IMR-90 (cell line): ENCODE data around the gene GLRB. TPM values are rescaled to one million over a fixed set of nuclear protein-coding genes. Genes with fewer than 3 reads are reported as not detected.

Experiments
- ATAC-seq: fragments of 200-7000 bp; cut with Tn5 transposase; 2 replicates; pipeline ENCODE4 v1.9.1; 2020; ENCODE audit warnings: low read depth, mild to moderate bottlenecking, moderate library complexity
- BruUV-seq: library from RNA; stranded (reverse); fragments of 400-500 nt; replicated peaks from 2 replicates; lab custom pipeline; 2021; lab: Mats Ljungman, UMichigan
- CTCF ChIA-PET: fragments of 300-600 bp; formaldehyde crosslinking; extraction: SDS; loops from one replicate; lab custom pipeline; 2021; ENCODE audit warnings: antibody characterized with exemption; lab: Yijun Ruan, JAX
- POLR2A ChIA-PET: fragments of 300-600 bp; sonication (Branson Sonifier 250); formaldehyde crosslinking; loops from one replicate; lab custom pipeline; 2022; ENCODE audit warnings: antibody characterized with exemption; ENCODE audit not compliant: unreplicated experiment; lab: Charles Lee
- DNase-seq: peaks from one replicate; pipeline ENCODE4 v3.0.0; 2013
- H2AFZ ChIP-seq: replicated peaks from 2 replicates; pipeline ENCODE3; 2013; ENCODE audit warnings: low read length, mild to moderate bottlenecking; ENCODE audit not compliant: poor library complexity
- H2AK5ac ChIP-seq: 2 replicates; pipeline ENCODE4 v1.6.1; 2013; ENCODE audit warnings: low read depth, low read length, inconsistent platforms
- H2AK9ac ChIP-seq: replicated peaks from 2 replicates; pipeline ENCODE3; 2013; ENCODE audit warnings: mild to moderate bottlenecking, low read depth, low read length, moderate library complexity; ENCODE audit not compliant: poor library complexity
- H2BK120ac ChIP-seq: 2 replicates; pipeline ENCODE4 v1.6.1; 2013; ENCODE audit warnings: low read depth, low read length, inconsistent platforms
- H2BK15ac ChIP-seq: 3 replicates; pipeline ENCODE4 v1.6.1; 2013; ENCODE audit warnings: low read depth, low read length, inconsistent platforms
- H2BK20ac ChIP-seq: 2 replicates; pipeline ENCODE4 v1.6.1; 2013; ENCODE audit warnings: low read depth, mild to moderate bottlenecking, inconsistent platforms, low read length, moderate library complexity
- H2BK5ac ChIP-seq: 2 replicates; pipeline ENCODE4 v1.6.1; 2013; ENCODE audit warnings: mild to moderate bottlenecking, low read depth, low read length, inconsistent platforms; ENCODE audit not compliant: poor library complexity, severe bottlenecking
- H3K14ac ChIP-seq: replicated peaks from 2 replicates; pipeline ENCODE4 v1.6.1; 2013; ENCODE audit warnings: low read depth, low read length, inconsistent platforms
- H3K18ac ChIP-seq: 2 replicates; pipeline ENCODE4 v1.6.1; 2013; ENCODE audit warnings: low read depth, low read length, control low read depth
- H3K23ac ChIP-seq: 2 replicates; pipeline ENCODE4 v1.6.1; 2013; ENCODE audit warnings: low read depth, low read length, inconsistent platforms
- H3K27ac ChIP-seq: 2 replicates; pipeline ENCODE4 v1.5.1; 2013; ENCODE audit warnings: mild to moderate bottlenecking, control low read depth, low read length; ENCODE audit not compliant: insufficient read depth
- H3K27me3 ChIP-seq: 2 replicates; pipeline ENCODE4 v1.6.1; 2013; ENCODE audit warnings: low read length; ENCODE audit not compliant: control insufficient read depth, insufficient read depth
- H3K36me3 ChIP-seq: 2 replicates; pipeline ENCODE4 v1.6.1; 2013; ENCODE audit warnings: low read length, mixed read lengths; ENCODE audit not compliant: control insufficient read depth, insufficient read depth
- H3K4ac ChIP-seq: 2 replicates; pipeline ENCODE4 v1.6.1; 2013; ENCODE audit warnings: low read depth, low read length, inconsistent platforms
- H3K4me1 ChIP-seq: 2 replicates; pipeline ENCODE4 v1.6.1; 2013; ENCODE audit warnings: low read length, mixed read lengths; ENCODE audit not compliant: control insufficient read depth, insufficient read depth
- H3K4me2 ChIP-seq: 2 replicates; pipeline ENCODE4 v1.6.1; 2013; ENCODE audit warnings: low read depth, mild to moderate bottlenecking, control low read depth, low read length, moderate library complexity
- H3K4me3 ChIP-seq: 2 replicates; pipeline ENCODE4 v1.5.1; 2013; ENCODE audit warnings: low read depth, mild to moderate bottlenecking, control low read depth, low read length, moderate library complexity; ENCODE audit not compliant: insufficient read depth
- H3K56ac ChIP-seq: 2 replicates; pipeline ENCODE4 v1.6.1; 2013; ENCODE audit warnings: low read length, inconsistent platforms; ENCODE audit not compliant: insufficient read depth; ENCODE audit errors: extremely low read depth
- H3K79me1 ChIP-seq, 2 experiments: 2 replicates each; pipeline ENCODE4 v1.6.1; 2013; ENCODE audit warnings: low read length in 2 of 2, inconsistent platforms in 1 of 2, low read depth in 1 of 2
- H3K9ac ChIP-seq: 2 replicates; pipeline ENCODE4 v1.6.1; 2013; ENCODE audit warnings: low read depth, low read length, control low read depth
- H3K9me1 ChIP-seq: 2 replicates; pipeline ENCODE4 v1.6.1; 2013; ENCODE audit warnings: low read length, inconsistent platforms; ENCODE audit not compliant: insufficient read depth
- H3K9me3 ChIP-seq: 2 replicates; pipeline ENCODE4 v1.6.1; 2013; ENCODE audit warnings: low read length; ENCODE audit not compliant: control insufficient read depth, insufficient read depth
- H4K20me1 ChIP-seq: 2 replicates; pipeline ENCODE4 v1.6.1; 2013; ENCODE audit warnings: low read length, inconsistent platforms; ENCODE audit not compliant: insufficient read depth
- H4K5ac ChIP-seq: 2 replicates; pipeline ENCODE4 v1.6.1; 2013; ENCODE audit warnings: mild to moderate bottlenecking, low read depth, low read length, control low read depth
- H4K8ac ChIP-seq, 2 experiments: 2 replicates each; pipeline ENCODE4 v1.6.1; 2013; ENCODE audit warnings: low read depth in 2 of 2, low read length in 2 of 2, control low read depth in 1 of 2, inconsistent platforms in 1 of 2
- H4K91ac ChIP-seq: 2 replicates; pipeline ENCODE4 v1.6.1; 2013; ENCODE audit warnings: low read depth, low read length, inconsistent platforms; ENCODE audit not compliant: insufficient read depth
- BHLHE40 ChIP-seq: fragments of 150-350 bp; IDR thresholded peaks from 2 replicates; pipeline ENCODE4 v1.6.1; 2016; ENCODE audit warnings: mild to moderate bottlenecking, low read depth, low read length
- CEBPB ChIP-seq: IDR thresholded peaks from 2 replicates; pipeline ENCODE4 v1.6.1; 2012; ENCODE audit warnings: low read depth, low read length, improper control_type of control experiment
- CHD1 ChIP-seq: IDR thresholded peaks from 2 replicates; pipeline ENCODE4 v1.6.1; 2012; ENCODE audit warnings: low read depth, low read length, improper control_type of control experiment
- FOS ChIP-seq: fragments of 150-350 bp; IDR thresholded peaks from 2 replicates; pipeline ENCODE4 v1.6.1; 2016; ENCODE audit warnings: low read depth, low read length
- MAFK ChIP-seq: IDR thresholded peaks from 2 replicates; pipeline ENCODE4 v1.6.1; 2012; ENCODE audit warnings: low read depth, low read length, improper control_type of control experiment
- MAZ ChIP-seq: IDR thresholded peaks from 2 replicates; pipeline ENCODE4 v1.6.1; 2012; ENCODE audit warnings: low read depth, mild to moderate bottlenecking, low read length, improper control_type of control experiment, moderate library complexity, borderline replicate concordance
- MXI1 ChIP-seq: IDR thresholded peaks from 2 replicates; pipeline ENCODE4 v1.6.1; 2012; ENCODE audit warnings: low read depth, mild to moderate bottlenecking, low read length, moderate library complexity, borderline replicate concordance
- NFE2L2 ChIP-seq: fragments of 150-350 bp; IDR thresholded peaks from 2 replicates; pipeline ENCODE4 v1.6.1; 2016; ENCODE audit warnings: low read depth, mild to moderate bottlenecking, low read length
- POLR2A ChIP-seq: IDR thresholded peaks from 2 replicates; pipeline ENCODE4 v1.6.1; 2012; ENCODE audit warnings: mild to moderate bottlenecking, low read depth, low read length
- RAD21 ChIP-seq: IDR thresholded peaks from 2 replicates; pipeline ENCODE4 v1.6.1; 2012; ENCODE audit warnings: low read length, improper control_type of control experiment
- RCOR1 ChIP-seq: IDR thresholded peaks from 2 replicates; pipeline ENCODE4 v1.6.1; 2012; ENCODE audit warnings: mild to moderate bottlenecking, low read length, improper control_type of control experiment; ENCODE audit not compliant: insufficient replicate concordance
- RFX5 ChIP-seq: IDR thresholded peaks from 2 replicates; pipeline ENCODE4 v1.8.0; 2012; ENCODE audit warnings: low read depth, mild to moderate bottlenecking, low read length, moderate library complexity
- SMC3 ChIP-seq: fragments of 150-350 bp; IDR thresholded peaks from 2 replicates; pipeline ENCODE4 v1.6.1; 2016; ENCODE audit warnings: low read depth, mild to moderate bottlenecking, antibody characterized with exemption, low read length, moderate library complexity
- WGBS, 2 experiments: methylation state at CpG; one replicate each; pipeline versions ENCODE4 v1.1.5 to v1.1.7; 2013; ENCODE audit warnings: missing lambda C conversion rate in 2 of 2; ENCODE audit not compliant: insufficient read length in 1 of 2; ENCODE audit errors: extremely low coverage in 2 of 2; 5-methylcytosine and 5-hydroxymethylcytosine counted together
- dilution Hi-C: fragments of 300-500 bp; cut with HindIII; formaldehyde crosslinking; loops from one replicate; pipeline ENCODE4 v1.14.3; 2018; ENCODE audit warnings: low sequenced_read_pairs; ENCODE audit not compliant: unreplicated experiment
- in situ Hi-C: fragments of 300-500 bp; cut with MboI; formaldehyde crosslinking; loops from 3 replicates; pipeline ENCODE4 v1.14.3; 2019; ENCODE audit warnings: low sequenced_read_pairs, inconsistent platforms, mixed read lengths
- intact Hi-C: fragments of 100-400 bp; cut with micrococcal nuclease; formaldehyde crosslinking; loops from 2 replicates; pipeline ENCODE4 v1.10.0; 2022
- polyA plus RNA-seq, 3 experiments: library from polyadenylated mRNA; depleted of rRNA; stranded (reverse); fragments of >200 nt; gene quantifications; 2 replicates each; pipeline ENCODE4 v1.2.3, GENCODE V29; 2012; ENCODE audit warnings: low replicate concordance in 1 of 3
- total RNA-seq: library from RNA; depleted of rRNA; stranded (reverse); fragments of >200 nt; gene quantifications from 2 replicates; pipeline ENCODE4 v1.2.3, GENCODE V29; 2012
- TF ChIP-seq, protein P1 (sequence below): fragments of 150-350 bp; IDR thresholded peaks from 2 replicates; pipeline ENCODE4 v1.6.1; 2017; ENCODE audit warnings: mild to moderate bottlenecking, antibody characterized with exemption, low read length, low read depth
- TF ChIP-seq, protein P2 (sequence below): fragments of 150-350 bp; IDR thresholded peaks from 2 replicates; pipeline ENCODE4 v1.6.1; 2016; ENCODE audit warnings: low read depth, mild to moderate bottlenecking, low read length, moderate library complexity, borderline replicate concordance
- TF ChIP-seq, protein P3 (sequence below): conservative IDR thresholded peaks from 2 replicates; pipeline ENCODE4 v1.5.1; 2012; ENCODE audit warnings: mild to moderate bottlenecking, low read depth, low read length, improper control_type of control experiment

Gene GLRB
- total and polyA plus RNA-seq, 2 of the 4 experiments (the other 2 are of a cell fraction) = 3.0 to 3.2 TPM

DNA sequence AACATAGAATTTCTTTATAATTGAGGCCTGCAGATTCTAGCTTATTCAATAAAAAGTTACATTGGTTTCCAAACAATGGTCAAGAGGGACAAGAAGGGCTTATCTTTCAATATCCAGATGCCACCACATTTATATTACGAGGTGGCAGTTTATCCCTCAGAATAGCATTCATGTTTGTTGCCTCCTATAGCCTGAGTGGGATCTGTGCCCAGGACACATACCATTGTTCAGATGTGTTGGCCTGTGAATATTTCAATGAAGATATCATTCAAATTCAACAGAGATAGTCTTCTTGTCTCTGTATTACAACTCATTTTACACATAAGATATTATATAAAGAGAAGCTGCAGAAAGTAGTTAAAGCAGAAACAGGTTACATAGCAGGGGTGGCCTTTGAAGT, 20.5 kb downstream of the GLRB start:
- Histone ChIP-seq H3K27ac (no peak overlapping the region), H3K9ac (no peak overlapping the region), H3K9me1 (no peaks in the 10 kb centered on the region), H3K27me3 (no peaks in the 10 kb centered on the region), H2BK120ac (no peak overlapping the region), H3K14ac (no peak overlapping the region), H2AK9ac (no peak overlapping the region), H2BK5ac (no peak overlapping the region), H3K79me1 (no peaks in the 10 kb centered on the region), H3K56ac (no peak overlapping the region), H3K4me1 (no peaks in the 10 kb centered on the region), H3K4me3 (no peak overlapping the region), H3K4ac (no peak overlapping the region), H3K36me3 (no peaks in the 10 kb centered on the region), H3K23ac (no peak overlapping the region), H2AK5ac (no peak overlapping the region), H4K8ac (no peak overlapping the region), H2BK15ac (no peak overlapping the region), H3K9me3 (no peaks in the 10 kb centered on the region), H4K5ac (no peak overlapping the region), H3K4me2 (no peak overlapping the region), H4K20me1 (no peaks in the 10 kb centered on the region), H4K91ac (no peak overlapping the region), H2BK20ac (no peak overlapping the region), H2AFZ (no peak overlapping the region), H3K18ac (no peak overlapping the region)
- no CpG with 5 or more reads among the region's 1 CpG for WGBS, 2 experiments
- BruUV-seq = no TSS peak
- POLR2A ChIA-PET = no interaction called here
- DNase-seq = no peak
- CTCF ChIA-PET = no interaction called here
- intact Hi-C loops (no loop called here), dilution Hi-C loops (no loop called here), in situ Hi-C loops (no loop called here)
- ATAC-seq = 0 out of 2 replicates have a peak, but pooled peaks have one; percentile 24
- TF ChIP-seq MXI1 = no peak
- no peak for TF ChIP-seq MAZ
- TF ChIP-seq, protein P1, sequence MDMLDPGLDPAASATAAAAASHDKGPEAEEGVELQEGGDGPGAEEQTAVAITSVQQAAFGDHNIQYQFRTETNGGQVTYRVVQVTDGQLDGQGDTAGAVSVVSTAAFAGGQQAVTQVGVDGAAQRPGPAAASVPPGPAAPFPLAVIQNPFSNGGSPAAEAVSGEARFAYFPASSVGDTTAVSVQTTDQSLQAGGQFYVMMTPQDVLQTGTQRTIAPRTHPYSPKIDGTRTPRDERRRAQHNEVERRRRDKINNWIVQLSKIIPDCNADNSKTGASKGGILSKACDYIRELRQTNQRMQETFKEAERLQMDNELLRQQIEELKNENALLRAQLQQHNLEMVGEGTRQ = no peak
- TF ChIP-seq, protein P2, sequence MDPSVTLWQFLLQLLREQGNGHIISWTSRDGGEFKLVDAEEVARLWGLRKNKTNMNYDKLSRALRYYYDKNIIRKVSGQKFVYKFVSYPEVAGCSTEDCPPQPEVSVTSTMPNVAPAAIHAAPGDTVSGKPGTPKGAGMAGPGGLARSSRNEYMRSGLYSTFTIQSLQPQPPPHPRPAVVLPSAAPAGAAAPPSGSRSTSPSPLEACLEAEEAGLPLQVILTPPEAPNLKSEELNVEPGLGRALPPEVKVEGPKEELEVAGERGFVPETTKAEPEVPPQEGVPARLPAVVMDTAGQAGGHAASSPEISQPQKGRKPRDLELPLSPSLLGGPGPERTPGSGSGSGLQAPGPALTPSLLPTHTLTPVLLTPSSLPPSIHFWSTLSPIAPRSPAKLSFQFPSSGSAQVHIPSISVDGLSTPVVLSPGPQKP = no peak
- no peak for TF ChIP-seq FOS
- TF ChIP-seq RCOR1 = no peak
- TF ChIP-seq CHD1 = no peak
- no peak for TF ChIP-seq NFE2L2
- TF ChIP-seq SMC3 = no peak
- TF ChIP-seq CEBPB = no peak
- TF ChIP-seq, protein P3, sequence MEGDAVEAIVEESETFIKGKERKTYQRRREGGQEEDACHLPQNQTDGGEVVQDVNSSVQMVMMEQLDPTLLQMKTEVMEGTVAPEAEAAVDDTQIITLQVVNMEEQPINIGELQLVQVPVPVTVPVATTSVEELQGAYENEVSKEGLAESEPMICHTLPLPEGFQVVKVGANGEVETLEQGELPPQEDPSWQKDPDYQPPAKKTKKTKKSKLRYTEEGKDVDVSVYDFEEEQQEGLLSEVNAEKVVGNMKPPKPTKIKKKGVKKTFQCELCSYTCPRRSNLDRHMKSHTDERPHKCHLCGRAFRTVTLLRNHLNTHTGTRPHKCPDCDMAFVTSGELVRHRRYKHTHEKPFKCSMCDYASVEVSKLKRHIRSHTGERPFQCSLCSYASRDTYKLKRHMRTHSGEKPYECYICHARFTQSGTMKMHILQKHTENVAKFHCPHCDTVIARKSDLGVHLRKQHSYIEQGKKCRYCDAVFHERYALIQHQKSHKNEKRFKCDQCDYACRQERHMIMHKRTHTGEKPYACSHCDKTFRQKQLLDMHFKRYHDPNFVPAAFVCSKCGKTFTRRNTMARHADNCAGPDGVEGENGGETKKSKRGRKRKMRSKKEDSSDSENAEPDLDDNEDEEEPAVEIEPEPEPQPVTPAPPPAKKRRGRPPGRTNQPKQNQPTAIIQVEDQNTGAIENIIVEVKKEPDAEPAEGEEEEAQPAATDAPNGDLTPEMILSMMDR = no peak
- no peak for TF ChIP-seq MAFK
- TF ChIP-seq RFX5 = no peak
- no peak for TF ChIP-seq POLR2A
- TF ChIP-seq RAD21 = no peak
- no peak for TF ChIP-seq BHLHE40
